OCI-LY7 (cell line): ENCODE measurements around the gene WIPF3. TPM values are rescaled to one million over a fixed set of nuclear protein-coding genes. Genes with fewer than 3 reads are reported as not detected.

Experiments used
- BruUV-seq: library from RNA; stranded (reverse); fragments of 400-500 nt; replicated peaks from 2 replicates; lab custom pipeline; 2021; lab: Mats Ljungman, UMichigan
- CTCF ChIA-PET: fragments of 300-600 bp; sonication (Branson Sonifier 250); formaldehyde crosslinking; loops from one replicate; lab custom pipeline; 2022; ENCODE audit warnings: antibody characterized with exemption; ENCODE audit not compliant: unreplicated experiment; lab: Charles Lee
- POLR2A ChIA-PET: fragments of 300-600 bp; sonication (Branson Sonifier 250); formaldehyde crosslinking; loops from one replicate; lab custom pipeline; 2022; ENCODE audit warnings: antibody characterized with exemption; lab: Charles Lee
- DNase-seq: peaks from one replicate; pipeline ENCODE4 v3.0.0-alpha.2; 2015; ENCODE audit warnings: low spot score
- H2AFZ ChIP-seq: fragments of 200-600 bp; sonication (generic), shearing (Covaris generic); 2 replicates; pipeline ENCODE4 v1.6.1; 2014; ENCODE audit warnings: mild to moderate bottlenecking, antibody characterized with exemption, low read length, moderate library complexity
- H3K27ac ChIP-seq: fragments of 200-600 bp; sonication (generic); 2 replicates; pipeline ENCODE4 v1.5.1; 2014; ENCODE audit warnings: mixed run types, low read depth, mild to moderate bottlenecking, moderate library complexity, low read length, inconsistent platforms; ENCODE audit not compliant: poor library complexity, severe bottlenecking
- H3K36me3 ChIP-seq: fragments of 200-600 bp; sonication (generic); 2 replicates; pipeline ENCODE4 v1.6.1; 2014; ENCODE audit warnings: mild to moderate bottlenecking, antibody characterized with exemption, low read length, moderate library complexity, mixed read lengths; ENCODE audit not compliant: insufficient read depth
- H3K4me1 ChIP-seq: fragments of 200-600 bp; sonication (generic); 2 replicates; pipeline ENCODE4 v1.5.1; 2014; ENCODE audit warnings: mild to moderate bottlenecking, low read length; ENCODE audit not compliant: insufficient read depth, poor library complexity, severe bottlenecking
- H3K4me2 ChIP-seq: fragments of 200-600 bp; sonication (generic); 2 replicates; pipeline ENCODE4 v1.6.1; 2014; ENCODE audit warnings: mild to moderate bottlenecking, low read length
- H3K4me3 ChIP-seq: fragments of 200-600 bp; sonication (generic); 2 replicates; pipeline ENCODE4 v1.5.1; 2014; ENCODE audit warnings: mild to moderate bottlenecking, low read depth, low read length; ENCODE audit not compliant: poor library complexity, severe bottlenecking
- H3K79me2 ChIP-seq: fragments of 200-600 bp; sonication (generic); 2 replicates; pipeline ENCODE4 v1.6.1; 2016; ENCODE audit warnings: low read depth, mild to moderate bottlenecking, low read length, moderate library complexity, mixed read lengths; ENCODE audit not compliant: insufficient read depth
- H3K9me2 ChIP-seq: fragments of 200-600 bp; sonication (generic); 2 replicates; pipeline ENCODE4 v1.6.1; 2016; ENCODE audit warnings: mild to moderate bottlenecking, low read length, mixed read lengths; ENCODE audit not compliant: insufficient read depth
- H3K9me3 ChIP-seq: fragments of 200-600 bp; sonication (generic); 2 replicates; pipeline ENCODE4 v1.6.1; 2014; ENCODE audit warnings: mild to moderate bottlenecking, mixed run types, low read length, mixed read lengths
- H4K20me1 ChIP-seq: fragments of 200-600 bp; sonication (generic); 2 replicates; pipeline ENCODE4 v1.6.1; 2014; ENCODE audit warnings: mild to moderate bottlenecking, antibody characterized with exemption, low read length, moderate library complexity, mixed read lengths; ENCODE audit not compliant: insufficient read depth
- EZH2phosphoT487 ChIP-seq: fragments of 200-600 bp; sonication (generic); IDR thresholded peaks from 2 replicates; pipeline ENCODE4 v1.6.1; 2018; ENCODE audit warnings: low read depth, borderline replicate concordance, mild to moderate bottlenecking, mixed run types, antibody characterized with exemption, low read length, moderate library complexity, mixed read lengths
- intact Hi-C: fragments of 100-400 bp; cut with micrococcal nuclease; formaldehyde crosslinking; loops from one replicate; pipeline ENCODE4 v1.10.0; 2022; ENCODE audit not compliant: unreplicated experiment
- total RNA-seq, 2 experiments: library from RNA; depleted of rRNA in 1 of 2; stranded (reverse); fragments of >200 nt in 1 of 2; shearing (Covaris generic) in 1 of 2; gene quantifications; 2 replicates each; pipeline ENCODE4 v1.2.3, GENCODE V29; 2014 to 2022
- TF ChIP-seq, protein P1 (sequence below): fragments of 200-600 bp; sonication (generic); conservative IDR thresholded peaks from 2 replicates; pipeline ENCODE4 v1.5.1; 2014; ENCODE audit warnings: mild to moderate bottlenecking, antibody characterized with exemption, low read length, moderate library complexity, mixed read lengths

Gene WIPF3
- total RNA-seq, 2 experiments from 2014 or later = not detected

DNA sequence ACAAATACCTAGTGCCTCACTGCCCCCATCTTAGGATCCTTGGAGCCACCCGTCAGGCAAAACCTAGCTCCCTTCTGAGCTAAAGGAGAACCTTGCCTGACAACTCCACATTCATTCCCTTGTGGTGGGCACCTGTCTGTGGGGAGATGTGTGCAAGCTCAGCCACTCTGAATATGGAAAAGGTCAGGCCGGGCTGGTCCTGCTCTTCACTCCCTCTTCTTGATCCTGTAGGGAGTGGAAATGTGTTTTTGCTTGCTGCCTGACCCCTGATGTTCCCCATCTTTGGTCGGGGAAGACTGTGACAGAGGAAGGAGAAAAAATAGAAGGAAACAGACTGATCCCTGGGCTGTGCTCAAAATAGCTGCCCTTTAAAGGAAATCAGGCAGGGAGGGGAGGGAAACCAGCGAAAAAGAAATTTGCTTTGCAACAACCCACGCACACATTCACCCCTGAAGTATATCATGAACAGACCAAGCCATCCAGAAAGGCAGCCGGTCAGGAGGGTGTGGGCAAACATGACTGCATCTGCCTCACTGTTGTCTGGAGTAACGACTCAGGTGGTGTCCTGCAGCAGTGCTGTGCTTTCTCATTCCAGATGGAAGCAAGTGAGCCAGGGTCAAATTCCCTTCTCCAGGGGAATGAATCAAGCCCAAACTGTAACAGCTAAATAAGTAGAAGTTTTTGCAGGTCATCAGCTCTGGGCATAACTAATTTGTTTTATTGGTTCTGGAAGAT, 109.3 kb downstream of the WIPF3 start:
- Histone ChIP-seq H3K36me3 (peaks cover 20% of the 10 kb centered on the region), H3K9me3 (no peaks in the 10 kb centered on the region), H3K4me3 (no peak overlapping the region), H2AFZ (no peak overlapping the region), H3K79me2 (no peaks in the 10 kb centered on the region), H3K27ac (no peak overlapping the region), H4K20me1 (no peaks in the 10 kb centered on the region), H3K4me2 (no peak overlapping the region), H3K4me1 (no peaks in the 10 kb centered on the region), H3K9me2 (no peaks in the 10 kb centered on the region)
- TF ChIP-seq, protein P1, sequence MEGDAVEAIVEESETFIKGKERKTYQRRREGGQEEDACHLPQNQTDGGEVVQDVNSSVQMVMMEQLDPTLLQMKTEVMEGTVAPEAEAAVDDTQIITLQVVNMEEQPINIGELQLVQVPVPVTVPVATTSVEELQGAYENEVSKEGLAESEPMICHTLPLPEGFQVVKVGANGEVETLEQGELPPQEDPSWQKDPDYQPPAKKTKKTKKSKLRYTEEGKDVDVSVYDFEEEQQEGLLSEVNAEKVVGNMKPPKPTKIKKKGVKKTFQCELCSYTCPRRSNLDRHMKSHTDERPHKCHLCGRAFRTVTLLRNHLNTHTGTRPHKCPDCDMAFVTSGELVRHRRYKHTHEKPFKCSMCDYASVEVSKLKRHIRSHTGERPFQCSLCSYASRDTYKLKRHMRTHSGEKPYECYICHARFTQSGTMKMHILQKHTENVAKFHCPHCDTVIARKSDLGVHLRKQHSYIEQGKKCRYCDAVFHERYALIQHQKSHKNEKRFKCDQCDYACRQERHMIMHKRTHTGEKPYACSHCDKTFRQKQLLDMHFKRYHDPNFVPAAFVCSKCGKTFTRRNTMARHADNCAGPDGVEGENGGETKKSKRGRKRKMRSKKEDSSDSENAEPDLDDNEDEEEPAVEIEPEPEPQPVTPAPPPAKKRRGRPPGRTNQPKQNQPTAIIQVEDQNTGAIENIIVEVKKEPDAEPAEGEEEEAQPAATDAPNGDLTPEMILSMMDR = no peak
- TF ChIP-seq EZH2phosphoT487 = no peak
- DNase-seq = no peak
- CTCF ChIA-PET = no interaction called here
- POLR2A ChIA-PET = no interaction called here
- no TSS peak for BruUV-seq
- intact Hi-C loops = no loop called here

DNA sequence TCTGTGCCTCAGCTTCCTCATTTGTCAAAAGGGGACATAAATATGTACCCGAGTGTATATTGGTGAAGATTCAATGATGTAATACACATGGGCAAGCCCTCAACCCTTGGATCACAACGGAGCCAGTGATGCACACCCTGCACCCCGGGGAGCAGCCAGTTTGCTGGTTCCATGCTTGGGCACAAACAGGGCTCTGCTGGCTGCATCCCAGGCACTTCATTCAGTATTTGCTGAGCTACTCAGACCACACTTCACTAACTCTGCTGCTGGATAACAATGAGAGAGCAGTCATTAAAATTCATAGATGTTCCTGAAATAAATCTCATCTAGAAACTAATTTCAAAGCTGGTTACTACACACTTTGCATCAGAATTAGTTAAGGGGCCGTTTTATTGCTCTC, 111.3 kb downstream of the WIPF3 start:
- DNase-seq = no peak
- CTCF ChIA-PET = interaction anchor here (0.6 kb wide), 1 partner anchor 10 kb away, joined by 3 read pairs; no protein-coding TSS in a partner anchor
- Histone ChIP-seq H3K4me3 (no peak overlapping the region), H3K36me3 (peaks cover 35% of the 10 kb centered on the region), H3K9me2 (no peaks in the 10 kb centered on the region), H3K27ac (no peak overlapping the region), H3K4me1 (no peaks in the 10 kb centered on the region), H3K9me3 (no peaks in the 10 kb centered on the region), H4K20me1 (no peaks in the 10 kb centered on the region), H3K4me2 (no peak overlapping the region), H2AFZ (no peak overlapping the region), H3K79me2 (no peaks in the 10 kb centered on the region)
- no TSS peak for BruUV-seq
- intact Hi-C loops = no loop called here
- POLR2A ChIA-PET = no interaction called here
- TF ChIP-seq, protein P1 = no peak
- TF ChIP-seq EZH2phosphoT487 = no peak

DNA sequence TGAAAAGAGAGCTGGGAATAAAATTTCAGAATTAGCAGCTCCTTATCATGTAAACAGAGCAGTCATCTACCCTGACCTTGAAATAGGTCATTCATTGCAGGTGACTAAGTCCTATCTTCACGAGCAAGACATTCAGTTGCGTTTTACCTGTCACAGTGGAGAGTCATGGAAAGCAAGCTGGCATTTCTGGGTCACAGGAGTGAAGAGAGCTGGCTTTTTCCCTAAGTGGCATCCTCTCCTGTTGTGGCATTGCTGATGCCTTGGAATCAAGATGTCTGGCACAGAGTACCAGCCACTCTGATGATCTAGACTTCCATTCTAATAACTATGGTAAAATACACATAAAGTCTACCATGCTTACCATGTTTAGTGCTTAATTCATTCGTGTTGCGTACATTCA, 112.5 kb downstream of the WIPF3 start:
- no peaks in the 10 kb centered on the region for H4K20me1 ChIP-seq
- H3K27ac ChIP-seq = no peak overlapping the region
- intact Hi-C loops = no loop called here
- no peak for DNase-seq
- peaks cover 46% of the 10 kb centered on the region for H3K36me3 ChIP-seq
- H3K9me3 ChIP-seq = no peaks in the 10 kb centered on the region
- TF ChIP-seq, protein P1 = no peak
- TF ChIP-seq EZH2phosphoT487 = no peak
- POLR2A ChIA-PET = interaction anchor here (0.6 kb wide), 1 partner anchor 281 kb away, joined by 3 read pairs; no protein-coding TSS in a partner anchor
- CTCF ChIA-PET = no interaction called here
- H3K79me2 ChIP-seq = no peaks in the 10 kb centered on the region
- no peaks in the 10 kb centered on the region for H3K4me1 ChIP-seq
- no peak overlapping the region for H2AFZ ChIP-seq
- no TSS peak for BruUV-seq
- H3K4me3 ChIP-seq = no peak overlapping the region
- H3K9me2 ChIP-seq = no peaks in the 10 kb centered on the region
- H3K4me2 ChIP-seq = no peak overlapping the region
